Lower lobe of right lung (tissue), 2 donors: Measurements from ENCODE around the gene ABCC12. TPM values are rescaled to one million over a fixed set of nuclear protein-coding genes. Genes with fewer than 3 reads are reported as not detected.

ENCODE experiments used
- ATAC-seq, 2 donors: fragments of 200-7000 bp; cut with Tn5 transposase; one replicate each; pipeline ENCODE4 v1.9.1; 2020 to 2022; ENCODE audit warnings: mild to moderate bottlenecking in 2 of 2, moderate library complexity in 2 of 2
- DNase-seq: peaks from one replicate; pipeline ENCODE4 v3.0.0-alpha.2; 2020
- H3K27ac ChIP-seq: fragments of 200-600 bp; one replicate; pipeline ENCODE4 v1.8.0; 2022
- H3K27me3 ChIP-seq: fragments of 200-600 bp; one replicate; pipeline ENCODE4 v1.8.0; 2022; ENCODE audit warnings: low read depth
- H3K36me3 ChIP-seq: fragments of 200-600 bp; one replicate; pipeline ENCODE4 v1.8.0; 2022; ENCODE audit warnings: mild to moderate bottlenecking
- H3K4me1 ChIP-seq: fragments of 200-600 bp; one replicate; pipeline ENCODE4 v1.8.0; 2022
- H3K4me3 ChIP-seq: fragments of 200-600 bp; one replicate; pipeline ENCODE4 v1.8.0; 2022; ENCODE audit warnings: mild to moderate bottlenecking
- H3K9me3 ChIP-seq: fragments of 200-600 bp; one replicate; pipeline ENCODE4 v1.8.0; 2022
- intact Hi-C: fragments of 100-400 bp; cut with DNase I; formaldehyde crosslinking; loops from one replicate; pipeline ENCODE4 v1.11.0; 2022
- total RNA-seq: library from RNA; stranded (reverse); fragmentation: NEBNext Ultra II Directional; extraction: Animal tissue kit (Norgen Biotek cat#: 25700); gene quantifications from one replicate; pipeline ENCODE4 v1.2.1, GENCODE V29; 2021
- TF ChIP-seq, protein P1 (sequence below): fragments of 200-600 bp; IDR thresholded peaks from one replicate; pipeline ENCODE4 v1.8.0; 2022; ENCODE audit warnings: antibody characterized with exemption, mild to moderate bottlenecking
- donor health status: DM: no; HTN: yes; CAD: no; lungs with severe emphysema.

ABCC12 gene
- total RNA-seq, 1 donor from 2014 or later = not detected

DNA sequence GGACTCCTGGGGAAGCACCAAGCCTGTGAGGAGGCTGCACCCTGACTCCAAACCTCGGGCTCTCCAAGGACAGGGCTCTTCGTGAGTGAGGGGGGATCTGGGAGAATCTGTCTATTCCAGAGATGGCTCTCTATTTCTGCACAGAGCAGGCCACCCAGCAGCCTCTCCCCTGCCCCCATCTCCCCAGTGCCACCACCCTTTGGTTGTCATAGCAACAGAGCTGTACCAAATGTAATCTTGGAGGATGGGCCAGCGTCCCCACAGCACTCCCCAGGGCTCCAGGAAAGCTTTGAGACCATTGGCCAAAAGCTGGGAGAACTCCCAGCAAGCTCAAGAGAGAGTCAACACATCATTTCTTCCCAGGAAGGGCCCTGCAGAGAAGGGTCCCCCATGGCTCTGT lies 49.3 kb downstream of the ABCC12 start:
- H3K9me3 ChIP-seq = no peaks in the 10 kb centered on the region
- no peak for DNase-seq
- H3K27me3 ChIP-seq = no peaks in the 10 kb centered on the region
- intact Hi-C loops = no loop called here
- H3K4me3 ChIP-seq = no peak overlapping the region
- no peaks in the 10 kb centered on the region for H3K36me3 ChIP-seq
- H3K4me1 ChIP-seq = no peaks in the 10 kb centered on the region
- TF ChIP-seq, protein P1, sequence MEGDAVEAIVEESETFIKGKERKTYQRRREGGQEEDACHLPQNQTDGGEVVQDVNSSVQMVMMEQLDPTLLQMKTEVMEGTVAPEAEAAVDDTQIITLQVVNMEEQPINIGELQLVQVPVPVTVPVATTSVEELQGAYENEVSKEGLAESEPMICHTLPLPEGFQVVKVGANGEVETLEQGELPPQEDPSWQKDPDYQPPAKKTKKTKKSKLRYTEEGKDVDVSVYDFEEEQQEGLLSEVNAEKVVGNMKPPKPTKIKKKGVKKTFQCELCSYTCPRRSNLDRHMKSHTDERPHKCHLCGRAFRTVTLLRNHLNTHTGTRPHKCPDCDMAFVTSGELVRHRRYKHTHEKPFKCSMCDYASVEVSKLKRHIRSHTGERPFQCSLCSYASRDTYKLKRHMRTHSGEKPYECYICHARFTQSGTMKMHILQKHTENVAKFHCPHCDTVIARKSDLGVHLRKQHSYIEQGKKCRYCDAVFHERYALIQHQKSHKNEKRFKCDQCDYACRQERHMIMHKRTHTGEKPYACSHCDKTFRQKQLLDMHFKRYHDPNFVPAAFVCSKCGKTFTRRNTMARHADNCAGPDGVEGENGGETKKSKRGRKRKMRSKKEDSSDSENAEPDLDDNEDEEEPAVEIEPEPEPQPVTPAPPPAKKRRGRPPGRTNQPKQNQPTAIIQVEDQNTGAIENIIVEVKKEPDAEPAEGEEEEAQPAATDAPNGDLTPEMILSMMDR = no peak
- H3K27ac ChIP-seq = no peak overlapping the region
- ATAC-seq = no peak

Other genes starting within 250 kb of the ABCC12 start
- gene LONP2, start 88.3 kb upstream of the ABCC12 start, total RNA-seq = 61.0 TPM
- gene ABCC11, start 91.5 kb upstream of the ABCC12 start, total RNA-seq = not detected
- 24.4 TPM for gene SIAH1, start 229.4 kb upstream of the ABCC12 start, total RNA-seq